ENCODE measurements around the gene PPP1R18.
"Not testable (repeated sequence)": the region's sequence is repeated elsewhere in the genome, so short reads cannot be mapped to it uniquely, and the experiment has no call there.

Gene PPP1R18, protein sequence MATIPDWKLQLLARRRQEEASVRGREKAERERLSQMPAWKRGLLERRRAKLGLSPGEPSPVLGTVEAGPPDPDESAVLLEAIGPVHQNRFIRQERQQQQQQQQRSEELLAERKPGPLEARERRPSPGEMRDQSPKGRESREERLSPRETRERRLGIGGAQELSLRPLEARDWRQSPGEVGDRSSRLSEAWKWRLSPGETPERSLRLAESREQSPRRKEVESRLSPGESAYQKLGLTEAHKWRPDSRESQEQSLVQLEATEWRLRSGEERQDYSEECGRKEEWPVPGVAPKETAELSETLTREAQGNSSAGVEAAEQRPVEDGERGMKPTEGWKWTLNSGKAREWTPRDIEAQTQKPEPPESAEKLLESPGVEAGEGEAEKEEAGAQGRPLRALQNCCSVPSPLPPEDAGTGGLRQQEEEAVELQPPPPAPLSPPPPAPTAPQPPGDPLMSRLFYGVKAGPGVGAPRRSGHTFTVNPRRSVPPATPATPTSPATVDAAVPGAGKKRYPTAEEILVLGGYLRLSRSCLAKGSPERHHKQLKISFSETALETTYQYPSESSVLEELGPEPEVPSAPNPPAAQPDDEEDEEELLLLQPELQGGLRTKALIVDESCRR

DNA sequence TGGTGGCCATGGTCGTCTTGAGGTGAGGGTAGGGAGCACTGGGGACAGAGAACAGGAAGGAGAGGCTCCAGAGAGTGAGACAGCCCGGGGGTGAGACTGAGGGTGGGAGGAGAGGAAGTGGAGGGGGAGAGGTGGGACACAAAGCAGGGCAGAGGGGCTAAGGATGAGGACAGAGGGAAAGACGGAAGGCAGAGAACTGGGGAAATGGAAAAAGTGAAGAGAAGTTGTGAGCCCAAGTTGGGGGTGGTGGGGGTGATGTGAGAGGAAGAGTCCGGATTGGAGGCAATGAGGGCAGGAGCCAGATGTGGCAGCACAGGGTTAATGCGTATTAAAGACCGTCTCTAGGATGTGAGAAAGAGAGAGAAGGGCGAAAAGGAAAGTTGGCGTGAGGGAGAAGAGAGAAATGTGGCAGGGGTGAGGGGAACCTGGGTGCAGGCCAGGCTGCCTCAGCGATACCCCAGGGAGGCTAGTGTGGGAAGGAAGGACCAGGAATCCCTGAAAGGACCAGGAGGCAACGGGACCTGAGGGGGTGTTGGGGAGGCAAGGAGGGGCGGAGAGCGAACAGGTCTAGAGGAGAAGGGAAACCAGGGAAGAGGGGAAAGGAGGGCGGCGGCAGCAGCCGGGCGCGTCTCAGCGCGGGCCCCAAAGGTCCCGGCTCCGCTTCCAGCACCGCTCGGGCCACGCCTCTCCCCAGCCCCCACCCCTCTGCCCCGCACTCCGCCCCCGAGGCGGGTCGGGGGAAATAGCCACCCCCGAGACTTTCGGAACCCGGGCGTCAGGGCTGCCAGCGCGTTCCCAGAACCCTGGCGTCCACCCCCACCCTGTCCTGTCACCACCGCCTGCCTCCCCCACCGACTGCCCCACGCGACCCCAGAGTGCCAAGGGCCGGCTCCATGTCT, at the start of gene PPP1R18:
PPP1R18 (minus strand) TSS at position 637 of the 899 bp plus-strand sequence; CDS start at position 10, 627 bp downstream.
- peak in 1 of 2 experiments; percentile 36 for DNase-seq

DNA sequence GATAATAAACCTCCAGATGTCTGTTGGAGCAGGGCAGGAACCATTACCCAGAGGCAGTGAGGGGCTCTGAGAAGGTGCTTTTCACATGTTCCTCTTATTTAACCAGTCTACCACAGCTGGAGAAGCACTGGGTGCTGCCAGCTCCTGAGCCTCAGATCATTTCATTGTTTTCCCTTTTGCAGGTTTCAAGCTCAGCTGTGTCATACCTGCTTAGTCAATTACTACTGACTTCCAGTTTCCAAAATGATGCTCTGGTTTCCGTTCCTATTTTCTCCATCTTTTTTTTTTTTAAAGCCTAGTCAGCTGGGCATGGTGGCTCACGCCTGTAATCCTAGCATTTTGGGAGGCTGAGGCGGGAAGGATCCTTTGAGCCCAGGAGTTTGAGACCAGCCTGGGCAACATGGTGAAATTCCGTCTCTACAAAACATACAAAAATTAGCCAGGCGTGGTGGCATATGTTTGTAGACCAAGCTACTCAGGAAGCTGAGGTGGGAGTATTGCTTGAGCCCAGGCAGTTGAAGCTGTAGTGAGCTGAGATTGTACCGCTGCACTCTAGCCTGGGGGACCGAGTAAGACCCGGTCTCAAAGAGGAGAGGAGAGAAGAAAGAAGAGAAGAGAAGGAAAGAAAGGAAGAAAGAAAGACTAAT, 49.3 kb upstream of the PPP1R18 start:
- no peak for DNase-seq

DNA sequence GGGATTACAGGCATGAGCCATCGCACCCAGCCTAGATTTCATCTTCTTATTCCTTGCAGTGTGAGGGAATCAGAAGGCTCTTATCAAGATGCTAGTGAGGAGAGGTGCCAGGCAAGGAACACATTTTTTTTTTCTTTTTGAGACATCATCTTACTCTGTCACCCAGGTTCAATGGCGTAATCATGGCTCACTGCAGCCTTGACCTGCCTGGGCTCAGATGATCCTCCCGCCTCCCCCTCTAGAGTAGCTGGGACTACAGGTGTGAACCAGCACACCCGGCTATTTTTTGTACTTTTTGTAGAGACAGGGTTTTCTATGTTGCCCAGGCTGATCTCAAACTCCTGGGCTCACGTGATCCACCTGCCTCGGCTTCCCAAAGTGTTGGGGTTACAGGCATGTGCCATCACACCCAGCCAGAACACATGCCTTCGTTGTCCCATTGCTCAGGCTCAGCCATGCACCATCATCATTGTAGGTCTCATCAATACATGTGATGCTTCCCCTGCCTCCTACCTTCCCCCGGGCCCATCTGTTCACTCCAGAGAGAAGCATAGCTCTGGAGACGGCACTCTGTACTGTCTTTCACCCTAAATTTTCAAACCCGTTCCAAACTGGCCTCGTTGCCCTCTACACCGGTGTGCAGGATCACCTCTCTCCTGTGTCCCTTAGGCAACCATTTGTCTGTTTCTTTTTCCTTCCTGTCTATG, 45.9 kb upstream of the PPP1R18 start:
- no peak for DNase-seq

DNA sequence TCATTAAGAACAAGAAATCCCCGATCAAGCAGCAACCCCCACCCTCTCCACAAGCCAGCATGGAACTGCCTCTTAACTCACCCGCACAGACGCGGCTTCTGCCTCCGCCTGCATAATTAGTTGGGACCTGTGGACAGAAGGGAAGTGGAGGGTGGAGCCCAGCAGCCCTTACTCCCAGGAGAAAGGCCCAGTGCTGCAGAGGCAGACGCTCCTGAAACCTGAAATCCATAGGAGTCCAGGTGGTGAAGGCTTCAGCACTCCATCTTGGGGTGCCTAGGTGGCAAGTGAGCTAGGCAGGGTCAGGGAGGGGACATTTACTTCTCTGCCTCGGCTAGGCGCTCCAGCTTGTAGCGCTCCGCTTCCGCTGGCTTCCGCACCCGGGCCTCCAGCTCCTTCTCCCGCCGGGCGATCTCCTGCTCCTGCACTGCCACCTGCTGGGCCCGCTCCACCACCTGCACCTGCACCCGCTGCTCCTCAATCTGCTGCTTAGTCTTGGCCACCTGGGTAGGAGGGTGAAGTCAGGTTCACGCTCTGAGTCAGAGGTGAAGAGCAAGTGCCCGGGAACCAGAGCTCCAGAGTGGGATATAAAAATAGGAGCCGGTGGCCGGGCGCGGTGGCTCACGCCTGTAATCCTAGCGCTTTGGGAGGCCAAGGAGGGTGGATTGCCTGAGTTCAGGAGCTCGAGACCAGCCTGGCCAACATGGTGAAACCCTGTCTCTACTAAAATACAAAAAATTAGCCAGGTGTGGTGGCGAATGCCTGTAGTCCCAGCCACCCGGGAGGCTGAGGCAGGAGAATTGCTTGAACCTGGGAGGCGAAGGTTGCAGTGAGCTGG, 44.4 kb upstream of the PPP1R18 start:
- no peak for DNase-seq

DNA sequence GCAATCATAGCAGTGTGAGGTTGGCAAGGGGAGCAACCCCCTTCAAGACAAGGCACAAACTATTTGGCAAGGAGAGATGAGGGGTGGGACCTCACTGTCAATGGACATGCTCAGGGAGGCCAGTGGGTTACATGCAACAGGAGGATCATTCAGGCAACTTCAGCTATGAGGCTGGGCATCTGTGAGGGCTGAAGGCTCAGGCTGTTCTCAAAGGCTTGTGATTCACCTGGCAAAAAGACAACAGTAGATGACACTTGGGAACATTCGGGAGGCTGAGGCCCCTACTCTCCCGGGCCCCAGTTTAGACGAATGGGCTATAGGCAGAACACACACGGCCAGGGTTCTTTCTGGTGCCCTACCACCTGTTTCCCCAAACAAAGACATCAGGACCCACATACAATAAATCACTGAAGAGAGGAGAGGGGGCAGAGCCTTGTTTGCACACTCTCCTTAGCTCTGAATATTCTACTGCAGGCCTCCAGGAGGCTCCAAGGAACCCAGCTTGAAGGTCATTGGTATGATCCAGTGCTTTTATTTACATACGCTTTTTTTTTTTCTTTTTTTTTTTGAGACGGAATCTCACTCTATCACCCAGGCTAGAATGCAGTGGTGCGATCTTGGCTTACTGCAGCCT, 41.6 kb upstream of the PPP1R18 start:
- peak in 1 of 2 experiments; percentile 31 for DNase-seq

DNA sequence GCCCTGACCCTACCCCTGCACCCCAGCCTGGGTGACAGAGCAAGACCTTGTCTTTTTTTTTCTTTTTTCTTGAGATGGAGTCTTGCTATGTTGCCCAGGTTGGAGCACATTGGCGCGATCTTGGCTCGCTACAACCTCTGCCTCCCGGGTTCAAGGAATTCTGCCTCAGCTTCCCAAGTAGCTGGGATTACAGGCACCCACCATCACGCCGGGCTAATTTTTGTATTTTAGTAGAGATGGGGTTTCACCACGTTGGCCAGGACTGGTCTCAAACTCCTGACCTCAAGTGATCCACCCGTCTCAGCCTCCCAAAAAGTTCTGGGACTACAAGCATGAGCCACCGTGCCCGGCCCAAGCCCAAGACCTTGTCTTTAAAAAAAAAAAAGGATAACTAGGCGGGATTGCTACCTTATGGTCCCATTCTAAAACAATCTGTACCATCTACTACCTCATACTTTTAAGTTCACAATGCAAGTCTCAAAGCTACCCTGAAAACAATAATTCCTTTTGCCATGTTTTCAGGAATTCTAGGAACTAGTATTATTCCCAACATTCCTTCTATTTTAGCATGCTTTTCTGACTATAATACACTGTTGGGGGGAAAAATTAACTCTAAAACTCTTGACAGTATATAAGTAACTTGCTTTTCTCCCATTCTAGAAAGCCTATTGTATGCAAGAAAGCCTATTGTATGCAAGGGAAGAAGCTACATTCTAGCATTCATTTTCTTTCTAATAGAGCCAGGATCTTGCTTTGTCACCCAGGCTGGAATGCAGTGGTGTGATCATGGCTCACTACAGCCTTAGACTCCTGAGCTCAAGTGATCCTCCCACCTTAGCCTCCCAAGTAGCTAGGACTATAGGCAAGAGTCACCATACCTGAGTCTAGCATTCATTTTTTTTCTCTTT, 40.3 kb upstream of the PPP1R18 start:
- DNase-seq: no peak

DNA sequence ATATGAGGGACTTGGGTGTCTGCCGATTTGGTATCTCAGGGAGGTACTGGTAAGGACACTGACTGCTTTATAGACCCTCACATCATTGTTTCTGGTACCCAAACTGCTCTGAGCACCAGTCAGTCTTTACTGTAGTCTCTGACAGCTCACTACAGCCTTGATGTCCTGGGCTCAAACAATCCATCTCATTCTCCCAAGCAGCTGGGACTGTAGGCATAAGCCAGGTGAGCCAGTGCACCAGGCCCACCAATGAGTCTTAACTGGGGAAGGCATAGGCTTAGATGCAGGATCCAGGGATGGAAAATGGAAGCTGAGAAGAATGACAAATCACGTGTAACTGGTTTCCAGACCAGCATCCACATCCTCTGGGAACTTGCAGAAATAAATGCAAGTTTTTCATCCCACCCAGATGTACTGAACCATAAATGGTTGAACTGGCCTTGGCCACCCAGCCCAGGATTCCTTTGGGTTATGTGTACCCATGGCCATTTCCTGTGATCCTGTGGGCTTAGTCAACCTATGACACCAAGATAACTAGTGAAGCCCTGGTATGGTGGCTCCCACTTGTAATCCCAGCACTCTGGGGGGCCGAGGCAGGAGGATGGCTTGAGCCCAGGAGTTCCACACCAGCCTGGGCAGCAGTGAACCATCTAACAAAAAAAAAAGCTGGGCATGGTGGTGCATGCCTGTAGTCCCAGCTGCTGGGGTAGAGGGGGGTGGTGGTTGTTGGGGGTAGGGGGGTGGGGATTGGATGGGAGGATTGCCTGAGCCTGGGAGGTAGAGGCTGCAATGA, 39.5 kb upstream of the PPP1R18 start:
- DNase-seq: no peak

DNA sequence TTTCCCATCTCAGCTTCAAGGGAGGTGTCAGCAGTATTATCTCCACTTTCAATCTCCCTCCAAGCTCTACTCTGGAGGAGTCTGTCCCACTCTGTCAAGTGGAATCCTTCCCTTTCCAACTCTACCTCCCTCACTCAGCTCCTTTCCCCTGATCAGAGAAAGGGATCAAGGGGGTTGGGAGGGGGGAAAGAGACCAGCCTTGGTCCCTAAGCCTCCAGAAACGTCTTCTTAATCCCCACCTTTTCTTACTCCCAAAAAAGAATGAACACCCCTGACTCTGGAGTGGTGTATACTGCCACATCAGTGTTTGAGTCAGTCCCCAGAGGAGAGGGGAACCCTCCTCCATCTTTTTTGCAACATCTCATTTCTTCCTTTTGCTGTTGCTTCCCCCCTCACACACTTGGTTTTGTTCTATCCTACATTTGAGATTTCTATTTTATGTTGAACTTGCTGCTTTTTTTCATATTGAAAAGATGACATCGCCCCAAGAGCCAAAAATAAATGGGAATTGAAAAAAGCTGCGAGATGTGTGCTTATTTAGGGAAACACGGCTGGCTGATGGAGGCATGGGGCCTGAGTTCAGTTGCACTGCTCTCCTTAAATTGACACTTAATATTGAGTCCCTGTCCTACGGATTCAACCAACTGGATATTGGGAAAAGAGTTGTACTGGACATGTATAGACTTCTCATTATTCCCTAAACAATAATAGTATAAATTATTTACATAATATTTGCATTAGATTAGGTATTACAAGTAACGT, 38.6 kb upstream of the PPP1R18 start:
- no peak for DNase-seq

DNA sequence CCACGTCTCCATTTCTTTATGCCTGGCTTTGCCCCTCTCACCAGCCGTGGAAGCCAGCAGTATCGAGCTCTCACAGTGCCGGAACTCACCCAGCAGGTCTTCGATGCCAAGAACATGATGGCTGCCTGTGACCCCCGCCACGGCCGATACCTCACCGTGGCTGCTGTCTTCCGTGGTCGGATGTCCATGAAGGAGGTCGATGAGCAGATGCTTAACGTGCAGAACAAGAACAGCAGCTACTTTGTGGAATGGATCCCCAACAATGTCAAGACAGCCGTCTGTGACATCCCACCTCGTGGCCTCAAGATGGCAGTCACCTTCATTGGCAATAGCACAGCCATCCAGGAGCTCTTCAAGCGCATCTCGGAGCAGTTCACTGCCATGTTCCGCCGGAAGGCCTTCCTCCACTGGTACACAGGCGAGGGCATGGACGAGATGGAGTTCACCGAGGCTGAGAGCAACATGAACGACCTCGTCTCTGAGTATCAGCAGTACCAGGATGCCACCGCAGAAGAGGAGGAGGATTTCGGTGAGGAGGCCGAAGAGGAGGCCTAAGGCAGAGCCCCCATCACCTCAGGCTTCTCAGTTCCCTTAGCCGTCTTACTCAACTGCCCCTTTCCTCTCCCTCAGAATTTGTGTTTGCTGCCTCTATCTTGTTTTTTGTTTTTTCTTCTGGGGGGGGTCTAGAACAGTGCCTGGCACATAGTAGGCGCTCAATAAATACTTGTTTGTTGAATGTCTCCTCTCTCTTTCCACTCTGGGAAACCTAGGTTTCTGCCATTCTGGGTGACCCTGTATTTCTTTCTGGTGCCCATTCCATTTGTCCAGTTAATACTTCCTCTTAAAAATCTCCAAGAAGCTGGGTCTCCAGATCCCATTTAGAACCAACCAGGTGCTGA, 37.6 kb upstream of the PPP1R18 start:
- DNase-seq: not testable (repeated sequence)

DNA sequence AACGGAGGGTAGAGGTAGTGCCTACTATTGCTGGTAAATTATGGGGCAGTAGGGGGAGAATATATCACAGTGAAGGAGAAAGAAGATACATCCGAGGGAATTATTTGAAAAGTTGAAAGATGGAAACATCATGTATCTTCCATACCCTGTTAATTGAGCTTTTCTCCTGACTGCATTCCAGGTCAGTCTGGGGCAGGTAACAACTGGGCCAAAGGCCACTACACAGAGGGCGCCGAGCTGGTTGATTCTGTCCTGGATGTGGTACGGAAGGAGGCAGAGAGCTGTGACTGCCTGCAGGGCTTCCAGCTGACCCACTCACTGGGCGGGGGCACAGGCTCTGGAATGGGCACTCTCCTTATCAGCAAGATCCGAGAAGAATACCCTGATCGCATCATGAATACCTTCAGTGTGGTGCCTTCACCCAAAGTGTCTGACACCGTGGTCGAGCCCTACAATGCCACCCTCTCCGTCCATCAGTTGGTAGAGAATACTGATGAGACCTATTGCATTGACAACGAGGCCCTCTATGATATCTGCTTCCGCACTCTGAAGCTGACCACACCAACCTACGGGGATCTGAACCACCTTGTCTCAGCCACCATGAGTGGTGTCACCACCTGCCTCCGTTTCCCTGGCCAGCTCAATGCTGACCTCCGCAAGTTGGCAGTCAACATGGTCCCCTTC, 36.9 kb upstream of the PPP1R18 start:
- DNase-seq: not testable (repeated sequence)

DNA sequence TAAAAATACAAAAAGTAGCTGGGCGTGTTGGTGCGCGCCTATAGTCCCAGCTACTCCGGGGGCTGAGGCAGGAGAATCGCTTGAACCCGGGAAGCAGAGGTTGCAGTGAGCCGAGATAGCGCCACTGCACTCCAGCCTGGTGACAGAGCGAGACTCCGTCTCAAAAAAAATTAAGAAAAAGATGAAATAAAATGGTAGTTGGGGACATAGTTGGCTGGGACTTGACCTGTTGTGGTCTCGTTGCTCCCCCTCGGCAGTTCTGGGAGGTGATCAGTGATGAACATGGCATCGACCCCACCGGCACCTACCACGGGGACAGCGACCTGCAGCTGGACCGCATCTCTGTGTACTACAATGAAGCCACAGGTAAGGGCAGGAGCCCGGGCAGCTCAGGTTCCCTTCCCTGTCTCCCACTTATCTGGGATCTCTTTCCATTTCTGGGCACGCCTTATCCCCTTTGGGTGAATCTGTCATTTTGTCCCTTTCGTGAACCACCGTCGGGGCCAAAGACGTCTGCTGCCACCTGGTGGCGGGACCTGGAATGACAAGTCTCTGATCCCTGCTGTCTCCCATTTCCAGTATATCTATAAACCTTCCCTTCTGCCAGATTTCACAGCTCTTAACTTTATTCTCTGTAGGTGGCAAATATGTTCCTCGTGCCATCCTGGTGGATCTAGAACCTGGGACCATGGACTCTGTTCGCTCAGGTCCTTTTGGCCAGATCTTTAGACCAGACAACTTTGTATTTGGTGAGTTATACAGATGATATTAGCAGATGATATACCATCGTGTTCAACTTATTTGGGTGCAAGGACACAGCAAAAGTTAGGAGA, 36.1 kb upstream of the PPP1R18 start:
- DNase-seq: peak; percentile 66 to 77

DNA sequence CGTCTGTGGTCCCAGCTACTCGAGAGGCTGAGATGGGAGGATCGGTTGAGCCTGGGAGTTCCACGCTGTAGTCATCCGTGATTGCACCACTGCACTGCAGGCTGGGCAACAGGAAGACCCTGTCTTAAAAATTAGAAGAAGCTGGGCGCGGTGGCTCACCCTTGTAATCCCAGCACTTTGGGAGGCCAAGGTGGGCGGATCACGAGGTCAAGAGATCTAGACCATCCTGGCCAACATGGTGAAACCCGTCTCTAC, 35.5 kb upstream of the PPP1R18 start:
- not testable (repeated sequence) for DNase-seq

DNA sequence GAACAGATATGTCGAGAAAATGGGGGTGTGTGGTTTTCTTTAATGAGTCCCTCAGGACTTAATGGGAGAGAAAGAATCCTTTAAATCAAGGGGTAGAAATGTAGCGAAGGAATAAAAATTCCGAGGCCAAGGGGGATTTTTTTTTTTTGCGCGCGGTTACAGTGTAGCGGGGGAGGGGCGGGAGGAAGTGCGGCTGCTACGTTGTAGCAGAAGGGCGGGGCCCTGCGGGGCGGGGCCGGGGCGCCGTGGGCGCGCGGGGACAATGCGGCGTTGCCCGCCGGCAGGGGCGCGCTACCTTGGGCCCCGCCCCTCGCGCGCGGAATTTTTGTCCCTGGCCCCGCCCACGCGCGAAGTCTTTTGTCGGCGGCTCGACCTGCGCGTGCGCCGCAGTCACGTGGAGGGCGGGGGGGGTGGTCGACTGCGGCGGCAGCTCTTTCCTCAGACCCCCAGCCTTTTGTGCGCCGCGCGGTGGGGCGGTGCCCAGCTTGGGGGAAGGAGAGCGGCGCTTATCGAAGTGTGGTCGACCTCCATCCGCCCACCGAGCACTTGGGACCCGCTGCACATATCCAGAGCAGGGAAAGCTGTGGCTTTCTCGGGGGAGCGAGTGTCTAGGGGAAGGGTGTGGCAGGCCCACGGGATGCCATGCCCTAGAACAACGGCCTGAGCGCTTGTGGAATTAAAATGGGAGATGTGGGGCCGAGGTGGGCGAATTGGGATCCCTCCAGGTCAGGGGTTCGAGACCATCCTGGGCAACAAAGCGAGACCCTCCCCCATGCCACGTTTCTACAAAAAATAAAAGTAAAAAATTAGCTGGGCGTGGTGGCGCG, 35.0 kb upstream of the PPP1R18 start:
- peak; percentile 78 to 95 for DNase-seq

DNA sequence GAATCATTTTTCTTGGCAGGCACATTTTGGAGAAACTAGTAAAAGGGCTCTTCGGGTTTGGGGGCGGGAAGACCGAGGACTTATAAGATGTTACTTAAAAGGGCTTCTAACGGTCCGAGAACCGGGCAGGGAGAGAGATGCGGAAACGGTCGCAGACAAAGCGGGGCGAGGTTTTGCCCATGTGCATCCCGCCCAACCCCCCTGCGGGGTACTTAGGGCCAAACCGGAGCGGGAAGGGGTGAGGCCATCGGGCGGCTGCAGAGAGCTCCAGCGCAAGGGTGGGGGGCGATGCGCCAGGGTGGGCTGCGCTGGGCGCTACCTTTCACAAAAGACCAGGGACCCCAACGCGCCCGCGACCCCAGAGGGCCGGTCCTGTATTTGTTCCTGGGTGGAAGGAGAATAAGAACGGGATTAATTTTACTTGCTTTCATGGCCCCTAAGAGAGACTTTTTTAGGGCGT, 34.3 kb upstream of the PPP1R18 start:
- DNase-seq: peak; percentile 42 to 77
